ENCODE results near the gene SELE.
A peak's percentile ranks its signal among the peaks of the same experiment; 100 is the strongest.

Gene SELE

DNA sequence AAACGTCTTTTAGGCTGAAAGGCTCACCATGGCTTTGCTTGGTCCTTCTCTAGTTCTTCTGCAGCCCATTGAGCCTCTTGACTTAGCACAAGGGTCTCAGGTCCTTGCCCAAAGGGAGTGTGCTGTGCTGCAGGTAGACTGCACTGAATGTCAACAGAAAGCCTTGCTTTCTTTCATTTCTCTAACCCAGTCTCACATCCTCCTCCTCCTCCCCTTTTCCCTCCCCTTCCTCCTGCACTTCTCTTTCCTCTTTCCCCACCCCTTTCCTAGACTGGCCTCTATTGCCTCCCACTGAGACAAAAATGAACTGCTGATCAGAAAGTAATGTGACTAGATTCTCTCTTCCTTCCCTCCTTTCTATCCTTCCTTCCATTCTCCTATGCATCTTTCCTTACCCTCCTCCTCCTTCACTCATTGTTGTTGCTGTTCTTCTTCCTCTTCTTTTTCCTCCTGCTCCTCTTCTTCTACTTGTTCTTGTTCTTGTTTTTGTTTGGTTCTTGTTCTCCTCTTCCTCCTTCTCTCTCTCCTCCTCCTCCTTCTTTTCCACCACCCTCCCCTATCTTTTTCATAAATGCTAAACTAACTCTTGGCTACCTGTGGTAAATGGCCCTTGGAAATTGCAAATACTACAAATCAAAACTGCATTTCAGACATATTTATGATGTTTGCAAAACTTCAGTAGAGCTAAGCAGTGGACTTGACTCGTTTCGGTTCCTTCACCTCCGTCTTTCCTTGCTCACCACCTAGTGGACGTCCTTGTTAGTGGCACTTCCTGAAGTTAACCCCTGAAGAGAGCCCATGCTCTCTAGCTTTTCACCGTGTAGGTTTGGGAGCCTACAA lies 22.2 kb downstream of the SELE start, which contains the start of gene SELL (continued):
- TF ChIP-seq ZNF76 (tag by site-specific recombination; IDR thresholded peaks at IDR 0.05; ENCODE audit: borderline replicate concordance, low read depth): no peak
- 0 out of 2 replicates have a peak, but pooled peaks have one; percentile 53 for TF ChIP-seq ZNF114 (tag by site-specific recombination; IDR thresholded peaks at IDR 0.05)
- TF ChIP-seq ZNF239 (tag by site-specific recombination; IDR thresholded peaks at IDR 0.05): no peak
- peak; percentile 89 for TF ChIP-seq PRDM1 (tag by site-specific recombination; IDR thresholded peaks at IDR 0.05)
- no peak; the same call in 1 of the 2 replicates for TF ChIP-seq ZNF157 (tag by site-specific recombination; IDR thresholded peaks at IDR 0.05)
- TF ChIP-seq, protein P1, sequence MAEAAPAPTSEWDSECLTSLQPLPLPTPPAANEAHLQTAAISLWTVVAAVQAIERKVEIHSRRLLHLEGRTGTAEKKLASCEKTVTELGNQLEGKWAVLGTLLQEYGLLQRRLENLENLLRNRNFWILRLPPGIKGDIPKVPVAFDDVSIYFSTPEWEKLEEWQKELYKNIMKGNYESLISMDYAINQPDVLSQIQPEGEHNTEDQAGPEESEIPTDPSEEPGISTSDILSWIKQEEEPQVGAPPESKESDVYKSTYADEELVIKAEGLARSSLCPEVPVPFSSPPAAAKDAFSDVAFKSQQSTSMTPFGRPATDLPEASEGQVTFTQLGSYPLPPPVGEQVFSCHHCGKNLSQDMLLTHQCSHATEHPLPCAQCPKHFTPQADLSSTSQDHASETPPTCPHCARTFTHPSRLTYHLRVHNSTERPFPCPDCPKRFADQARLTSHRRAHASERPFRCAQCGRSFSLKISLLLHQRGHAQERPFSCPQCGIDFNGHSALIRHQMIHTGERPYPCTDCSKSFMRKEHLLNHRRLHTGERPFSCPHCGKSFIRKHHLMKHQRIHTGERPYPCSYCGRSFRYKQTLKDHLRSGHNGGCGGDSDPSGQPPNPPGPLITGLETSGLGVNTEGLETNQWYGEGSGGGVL (tag by site-specific recombination; IDR thresholded peaks at IDR 0.05): peak; percentile 49; the same call in 1 of the 2 replicates
- peak; percentile 72; the same call in 1 of the 2 replicates for TF ChIP-seq ZNF513 (tag by site-specific recombination; IDR thresholded peaks at IDR 0.05)
- no peak for TF ChIP-seq ZIC2 (tag by site-specific recombination; IDR thresholded peaks at IDR 0.05)
- TF ChIP-seq ZSCAN5A (tag by site-specific recombination; IDR thresholded peaks at IDR 0.05): no peak
- TF ChIP-seq ZNF366 (tag by site-specific recombination; conservative IDR thresholded peaks at IDR 0.05): peak; percentile 94
- no peak for TF ChIP-seq KLF8 (tag by site-specific recombination; IDR thresholded peaks at IDR 0.05)
- TF ChIP-seq, protein P2, sequence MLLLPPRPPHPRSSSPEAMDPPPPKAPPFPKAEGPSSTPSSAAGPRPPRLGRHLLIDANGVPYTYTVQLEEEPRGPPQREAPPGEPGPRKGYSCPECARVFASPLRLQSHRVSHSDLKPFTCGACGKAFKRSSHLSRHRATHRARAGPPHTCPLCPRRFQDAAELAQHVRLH (tag by site-specific recombination; IDR thresholded peaks at IDR 0.05): peak; percentile 37; the same call in 1 of the 2 replicates
- TF ChIP-seq ZNF133 (tag by site-specific recombination; IDR thresholded peaks at IDR 0.05): no peak
- no peak for TF ChIP-seq ZNF335 (tag by site-specific recombination; conservative IDR thresholded peaks at IDR 0.05)
- peak; percentile 77 for TF ChIP-seq ZNF10 (tag by site-specific recombination; IDR thresholded peaks at IDR 0.05)
- TF ChIP-seq ZNF501 (tag by site-specific recombination; IDR thresholded peaks at IDR 0.05): 0 out of 2 replicates have a peak, but pooled peaks have one; percentile 26
- TF ChIP-seq SP3 (tag by site-specific recombination; IDR thresholded peaks at IDR 0.05): peak; percentile 70
- 0 out of 2 replicates have a peak, but pooled peaks have one; percentile 47 for TF ChIP-seq SALL2 (tag by site-specific recombination; IDR thresholded peaks at IDR 0.05; ENCODE audit: borderline replicate concordance)

DNA sequence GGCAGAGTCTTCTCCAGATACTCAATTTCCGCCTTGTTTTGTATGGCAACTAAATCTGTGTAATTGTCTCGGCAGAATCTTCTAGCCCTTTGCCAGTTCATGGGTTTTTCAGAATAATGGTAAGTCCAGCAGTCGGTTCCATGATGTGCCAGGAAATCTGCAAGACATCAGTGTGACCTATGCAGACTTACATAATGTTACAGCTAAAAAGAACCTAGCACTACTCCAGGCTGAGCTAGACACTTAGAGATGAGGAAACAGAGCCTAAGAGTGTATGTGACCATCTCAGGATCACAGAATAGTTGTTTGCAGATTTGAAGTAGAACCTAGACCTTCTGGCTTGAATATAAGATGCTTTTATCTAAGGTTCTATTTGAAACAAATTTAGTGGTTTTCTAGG lies 25.2 kb downstream of the SELE start:
- ChIA-PET CTCF (interaction anchor here (0.5 to 1.4 kb wide), 4 partner anchors 10 to 1420 kb away, joined by 3 to 4 read pairs (median 3); no protein-coding TSS in a partner anchor), POLR2A (no interaction called here)
- Histone ChIP-seq H3K27ac (ENCODE audit: extremely low read depth, low read depth, low read length) (no peak overlapping the region), H3K4me1 (ENCODE audit: control insufficient read depth, insufficient read depth, low read length) (no peaks in the 10 kb centered on the region), H3K9me3 (ENCODE audit: control insufficient read depth, insufficient read depth, low read depth, low read length) (no peaks in the 10 kb centered on the region), H3K4me3 (ENCODE audit: low read depth, low read length) (no peak overlapping the region), H3K36me3 (ENCODE audit: control insufficient read depth in 2 of 2, insufficient read depth in 1 of 2, low read length in 2 of 2) (no peaks in the 10 kb centered on the region)
- TF ChIP-seq ZNF433 (tag by site-specific recombination; IDR thresholded peaks at IDR 0.05; ENCODE audit: low read depth) (no peak), ZNF391 (tag by site-specific recombination; IDR thresholded peaks at IDR 0.05; ENCODE audit: borderline replicate concordance, low read depth) (no peak), TCF7L2 (IDR thresholded peaks at IDR 0.05; ENCODE audit: borderline replicate concordance, low read depth, low read length) (no peak), PBX3 (CRISPR knock-in tag; IDR thresholded peaks at IDR 0.05) (no peak), ZEB2 (tag by site-specific recombination; IDR thresholded peaks at IDR 0.05) (no peak), ZNF324 (tag by site-specific recombination; IDR thresholded peaks at IDR 0.05) (no peak), ZNF350 (tag by site-specific recombination; IDR thresholded peaks at IDR 0.05) (no peak), ZNF558 (tag by site-specific recombination; IDR thresholded peaks at IDR 0.05) (no peak), SP3 (tag by site-specific recombination; IDR thresholded peaks at IDR 0.05) (no peak), KLF9 (tag by site-specific recombination; IDR thresholded peaks at IDR 0.05; ENCODE audit: low read depth) (no peak), ZNF626 (tag by site-specific recombination; IDR thresholded peaks at IDR 0.05) (no peak), ZNF184 (tag by site-specific recombination; IDR thresholded peaks at IDR 0.05) (no peak), ZNF473 (tag by site-specific recombination; IDR thresholded peaks at IDR 0.05) (no peak)
